HG02870 (cell line): ENCODE data around the gene SCAMP5.

Experiments used
- ATAC-seq: cut with Tn5 transposase; IDR thresholded peaks from one replicate; pipeline ENCODE4 v1.9.1; 2021; ENCODE audit warnings: mild to moderate bottlenecking, moderate library complexity; ENCODE audit not compliant: unreplicated experiment

Gene SCAMP5

DNA sequence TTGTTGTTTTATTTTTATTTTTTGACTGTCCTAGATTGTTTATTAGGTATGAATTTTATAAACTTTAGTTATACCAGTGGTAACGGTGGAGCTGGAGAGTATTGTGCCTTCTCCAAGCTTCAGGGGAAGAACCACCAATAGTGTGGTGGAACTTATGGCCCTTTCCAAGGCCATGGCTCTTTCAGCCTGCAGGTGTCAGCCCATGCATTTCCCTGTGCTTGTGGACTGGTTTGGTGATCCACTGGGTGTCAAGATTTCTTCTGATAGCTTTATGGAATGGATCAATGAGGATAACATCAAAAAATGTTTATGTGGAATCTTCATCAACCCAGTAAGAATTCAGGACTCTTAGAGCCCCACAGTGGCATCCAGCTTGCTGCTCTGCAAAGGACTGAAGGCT is 19.2 kb upstream of the SCAMP5 start:
- ATAC-seq: no peak

DNA sequence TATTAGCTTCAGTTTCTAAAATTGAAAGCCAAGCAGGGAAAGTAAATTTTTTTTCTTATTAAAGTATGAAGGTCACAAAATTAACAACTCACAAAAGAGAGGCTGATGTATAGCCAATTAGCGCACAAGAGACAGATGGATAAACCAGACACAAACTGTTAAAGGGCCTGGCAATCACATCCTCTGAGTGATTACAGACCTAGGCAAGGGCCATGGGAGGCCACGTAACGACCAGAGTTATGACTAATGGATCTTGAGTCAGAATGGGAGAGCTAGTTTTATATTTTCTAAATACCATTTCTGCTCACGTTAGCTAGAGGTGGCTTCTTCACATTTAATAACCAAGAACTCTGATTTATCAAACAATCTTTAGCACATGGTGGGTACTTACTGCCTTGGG is 17.8 kb upstream of the SCAMP5 start:
- ATAC-seq: no peak

DNA sequence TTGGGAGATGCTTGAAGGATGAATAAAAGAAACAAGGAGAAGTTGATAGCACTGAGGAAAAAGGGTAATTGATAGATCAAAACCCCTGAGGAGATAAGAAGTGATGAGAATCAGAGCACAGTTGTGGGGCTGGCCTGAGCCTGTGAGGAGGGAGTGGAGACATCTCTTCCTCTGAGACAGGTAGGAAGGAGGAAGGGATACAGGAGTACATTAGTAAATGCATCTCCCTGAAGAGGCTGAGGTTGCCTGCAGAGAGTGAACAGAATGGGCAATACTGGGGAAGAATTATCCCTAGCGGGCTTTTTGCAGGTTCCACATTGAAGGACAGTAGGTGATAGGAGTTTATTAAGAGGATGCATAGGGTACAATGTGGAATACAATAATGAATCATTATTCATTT is 17.3 kb upstream of the SCAMP5 start:
- no peak for ATAC-seq

GRCh38 chr15:74978503-74978902 is 16.9 kb upstream of the SCAMP5 start:
- ATAC-seq: no peak

GRCh38 chr15:74982183-74982582 is 13.2 kb upstream of the SCAMP5 start:
- ATAC-seq: no peak

DNA sequence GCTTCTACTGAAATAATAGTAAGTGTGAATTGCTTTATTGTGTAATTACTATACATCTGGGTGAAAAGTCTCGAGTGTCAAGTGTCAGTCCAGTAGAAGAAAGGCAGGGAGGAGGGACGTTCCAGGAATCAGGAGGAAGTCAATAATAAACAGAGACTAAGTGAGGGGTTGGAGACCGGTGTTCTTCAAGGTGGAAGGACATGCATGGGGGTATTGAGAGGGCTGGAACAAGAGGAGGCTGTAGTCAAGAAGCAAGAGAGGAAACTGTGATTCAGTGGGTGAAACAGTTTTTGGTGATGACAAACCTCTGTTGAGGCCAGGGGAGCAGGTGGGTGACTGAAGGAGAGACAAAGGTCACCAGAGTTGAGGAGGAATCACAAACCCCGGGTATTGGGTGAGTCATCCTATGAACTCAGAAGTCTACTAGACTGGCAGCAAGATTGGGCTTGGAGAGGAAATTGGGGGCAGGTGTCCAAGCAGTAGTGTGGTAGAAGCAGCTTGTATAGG is 11.6 kb upstream of the SCAMP5 start:
- ATAC-seq: no peak

GRCh38 chr15:74988007-74988800 is 7.2 kb upstream of the SCAMP5 start:
- ATAC-seq: no peak

DNA sequence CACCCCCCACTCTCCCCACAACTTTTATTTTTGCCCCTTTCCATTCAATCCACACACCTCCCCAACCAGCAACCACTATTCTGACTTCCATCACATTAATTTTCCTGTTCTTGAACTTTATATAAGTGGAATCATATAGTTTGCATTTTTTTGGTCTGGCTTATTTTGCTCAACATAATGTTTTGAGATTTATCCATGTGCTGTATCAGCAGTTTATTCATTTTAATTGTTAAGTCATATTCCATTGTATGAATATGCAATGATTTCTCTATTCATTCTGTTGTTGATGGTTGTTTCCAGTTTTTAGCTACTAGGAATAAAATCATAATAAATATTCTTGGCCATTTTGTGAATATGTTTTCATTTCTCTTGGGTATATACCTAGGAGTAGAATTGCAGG is 5.8 kb upstream of the SCAMP5 start:
- no peak for ATAC-seq

- no peak for ATAC-seq
These were observed 2.7 kb upstream of the SCAMP5 start for GRCh38 chr15:74992619-74993018.

- ATAC-seq: no peak
These were observed 1.1 kb upstream of the SCAMP5 start for GRCh38 chr15:74994236-74994635.

- no peak for ATAC-seq
These were observed 678 bp upstream of the SCAMP5 start for GRCh38 chr15:74994685-74995084.

DNA sequence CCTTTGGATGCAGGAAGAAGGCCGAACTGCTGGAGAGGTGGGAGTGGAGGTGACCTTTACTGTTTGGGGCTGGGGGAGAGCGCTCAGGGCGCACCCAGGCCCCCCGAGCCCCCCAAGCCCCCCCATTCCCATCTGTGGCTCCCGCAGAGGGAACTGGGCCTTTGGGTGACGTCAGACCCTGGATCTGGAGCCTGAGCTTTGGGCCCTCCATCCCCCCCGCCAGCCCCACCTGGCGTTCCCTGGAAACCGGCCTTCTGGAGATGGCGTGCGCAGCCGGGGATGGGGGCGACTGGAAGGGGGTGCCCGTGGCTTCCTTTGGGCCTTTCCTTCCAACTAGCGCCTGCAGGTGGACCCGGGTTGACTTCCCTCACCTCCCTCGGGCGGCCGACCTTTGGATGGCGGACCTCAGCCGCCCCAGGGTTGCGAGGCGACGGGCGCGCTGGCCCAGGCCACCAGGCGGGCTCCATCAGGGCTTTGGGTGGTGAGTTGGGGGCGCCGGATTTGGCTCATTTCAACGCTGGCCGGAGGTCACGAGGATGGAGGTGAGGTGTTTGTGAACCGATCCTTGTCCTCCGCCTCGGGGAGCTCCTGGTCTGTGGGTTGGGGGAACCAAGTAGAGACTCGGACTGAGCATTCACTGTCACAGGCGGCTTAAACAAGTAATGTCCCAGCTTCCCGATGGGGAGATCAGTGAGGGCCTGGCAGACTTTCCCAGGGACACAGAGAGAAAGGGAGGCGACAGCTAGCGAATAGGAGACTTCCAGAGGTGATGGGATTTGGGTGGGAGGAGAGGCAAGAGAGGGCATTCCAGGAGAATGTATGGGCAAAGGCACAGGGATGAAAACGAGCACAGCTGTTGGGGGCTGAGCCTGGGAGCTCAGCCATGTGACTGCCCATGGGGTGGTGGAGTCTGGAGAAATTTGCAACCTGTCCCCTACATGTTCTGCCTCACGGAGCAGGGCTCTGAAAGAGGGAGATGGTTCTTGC is 709 bp downstream of the SCAMP5 start:
- ATAC-seq: no peak

- no peak for ATAC-seq
These were observed 1.8 kb downstream of the SCAMP5 start for GRCh38 chr15:74997141-74997540.

GRCh38 chr15:74997543-74997942 is 2.2 kb downstream of the SCAMP5 start:
- ATAC-seq: no peak

DNA sequence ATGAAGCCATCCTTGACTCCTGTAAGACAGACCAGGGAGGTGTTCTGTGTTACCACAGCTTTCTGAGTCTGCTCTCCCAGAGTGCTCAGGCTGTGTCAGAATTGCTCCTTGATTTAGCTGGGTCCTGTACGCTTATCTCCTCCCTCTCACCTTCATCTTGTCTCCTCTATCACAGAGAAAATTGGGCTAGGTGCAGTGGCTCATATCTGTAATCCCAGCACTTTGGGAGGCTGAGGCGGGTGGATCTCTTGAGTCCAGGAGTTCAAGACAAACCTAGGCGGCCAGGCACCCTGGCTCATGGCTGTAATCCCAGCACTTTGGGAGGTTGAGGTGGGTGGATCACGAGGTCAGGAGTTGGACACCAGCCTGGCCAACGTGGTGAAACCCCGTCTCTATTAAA is 5.9 kb downstream of the SCAMP5 start:
- no peak for ATAC-seq

DNA sequence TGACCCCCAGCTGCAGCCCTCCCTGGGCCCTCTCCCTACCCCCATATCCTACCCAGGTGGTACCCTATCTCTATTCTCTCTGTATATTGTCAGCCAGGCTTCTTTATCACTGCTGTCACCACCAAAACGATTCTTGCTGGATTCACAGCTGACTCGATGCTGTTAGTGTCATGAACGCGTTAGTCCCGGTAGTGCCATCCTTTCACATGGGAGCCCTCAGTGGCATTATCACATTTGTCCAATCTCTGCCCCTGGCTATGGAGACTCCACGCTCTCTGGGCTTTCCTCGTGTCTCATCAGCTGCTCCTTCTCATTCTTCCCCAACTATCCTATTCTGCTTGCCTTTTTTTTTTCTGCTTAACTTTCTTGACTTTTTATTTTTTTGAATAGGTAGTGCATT is 7.0 kb downstream of the SCAMP5 start:
- no peak for ATAC-seq

DNA sequence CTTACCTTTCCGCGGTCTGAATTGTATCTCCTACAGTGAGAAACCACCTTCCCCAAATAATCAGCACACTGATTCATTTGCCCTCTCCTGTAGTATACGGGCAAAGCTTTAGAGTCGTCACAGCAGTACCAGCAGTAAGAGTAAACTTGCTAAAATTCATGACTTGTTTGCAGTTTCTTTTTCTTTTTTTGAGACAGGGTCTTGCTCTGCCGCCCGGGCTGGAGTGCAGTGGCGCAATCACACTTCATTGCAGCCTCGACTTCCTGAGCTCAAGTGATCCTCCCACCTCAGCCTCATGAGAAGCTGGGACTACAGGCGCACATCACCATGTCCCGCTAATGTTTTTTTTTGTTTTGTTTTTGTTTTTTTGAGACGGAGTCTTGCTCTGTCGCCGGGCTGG is 11.9 kb downstream of the SCAMP5 start:
- ATAC-seq: no peak

DNA sequence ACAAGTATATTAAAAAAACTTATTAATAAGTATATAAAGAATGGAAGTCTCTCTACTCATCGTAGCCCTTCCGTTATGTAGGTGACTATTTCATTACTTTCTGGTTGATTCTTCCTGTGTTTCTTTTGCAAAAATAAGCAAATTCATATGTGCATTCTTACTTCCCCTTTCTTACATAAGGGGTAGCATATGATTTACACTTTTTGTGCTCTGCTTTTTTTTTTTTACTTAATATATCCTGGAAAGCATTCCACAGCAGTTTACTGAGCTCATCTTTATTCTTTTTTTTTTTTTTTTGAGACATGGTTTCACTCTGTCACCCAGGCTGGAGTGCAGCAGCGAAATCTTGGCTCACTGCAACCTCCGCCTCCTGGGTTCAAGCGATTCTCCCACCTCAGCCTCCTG is 12.9 kb downstream of the SCAMP5 start:
- ATAC-seq: no peak

DNA sequence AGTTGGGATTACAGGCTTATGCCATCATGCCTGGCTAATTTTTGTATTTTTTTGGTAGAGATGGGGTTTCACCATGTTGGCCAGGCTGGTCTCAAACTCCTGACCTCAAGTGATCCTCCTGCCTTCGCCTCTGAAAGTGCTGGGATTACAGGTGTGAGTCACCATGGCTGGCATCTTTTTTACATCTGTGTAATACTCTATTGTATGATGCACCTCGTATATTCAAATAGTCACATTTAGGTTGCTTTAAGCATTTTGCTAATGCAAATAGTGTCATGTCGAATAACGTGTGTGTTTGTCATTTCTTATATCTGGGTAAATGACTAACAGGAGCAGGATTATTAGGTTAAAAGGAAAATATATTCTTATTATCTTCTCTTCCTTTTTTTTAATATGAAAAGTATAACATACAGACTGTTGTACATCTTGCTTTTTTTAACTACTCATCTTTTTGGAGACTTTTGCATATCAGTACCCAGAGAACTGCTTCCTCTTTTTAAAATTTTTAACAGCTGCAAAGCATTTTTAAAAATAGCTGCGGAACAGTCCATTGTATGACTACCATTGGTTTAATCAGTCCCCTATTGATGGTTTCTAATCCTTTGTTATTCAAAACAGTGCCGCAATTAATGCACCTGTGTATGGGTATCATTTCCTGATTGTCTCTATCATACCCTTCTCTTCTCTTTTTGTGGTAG is 13.4 kb downstream of the SCAMP5 start:
- no peak for ATAC-seq

- no peak for ATAC-seq
These were observed 21.1 kb downstream of the SCAMP5 start for GRCh38 chr15:75016431-75016830.

DNA sequence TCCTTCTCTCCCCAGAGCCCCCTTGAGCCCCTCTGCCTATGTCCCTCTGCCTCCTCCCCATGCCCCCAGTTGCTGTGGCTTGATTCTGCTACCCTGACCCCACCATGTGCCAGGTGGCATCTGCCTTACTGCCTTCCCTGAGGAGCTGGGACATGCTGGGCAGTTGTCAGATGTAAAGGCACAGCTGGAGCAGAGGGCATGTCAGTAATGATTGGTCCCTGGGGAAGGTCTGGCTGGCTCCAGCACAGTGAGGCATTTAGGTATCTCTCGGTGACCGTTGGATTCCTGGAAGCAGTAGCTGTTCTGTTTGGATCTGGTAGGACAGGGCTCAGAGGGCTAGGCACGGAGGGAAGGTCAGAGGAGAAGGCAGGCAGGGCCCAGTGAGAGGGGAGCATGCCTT is 24.6 kb downstream of the SCAMP5 start:
- ATAC-seq: no peak
